HG03521 (cell line): ENCODE data around the gene GLYATL1.
"Not testable (repeated sequence)": the region's sequence is repeated elsewhere in the genome, so short reads cannot be mapped to it uniquely, and the experiment has no call there.

Source experiments
- ATAC-seq: cut with Tn5 transposase; IDR thresholded peaks from one replicate; pipeline ENCODE4 v1.9.1; 2021; ENCODE audit warnings: mild to moderate bottlenecking, moderate library complexity; ENCODE audit not compliant: unreplicated experiment

The GLYATL1 gene

DNA sequence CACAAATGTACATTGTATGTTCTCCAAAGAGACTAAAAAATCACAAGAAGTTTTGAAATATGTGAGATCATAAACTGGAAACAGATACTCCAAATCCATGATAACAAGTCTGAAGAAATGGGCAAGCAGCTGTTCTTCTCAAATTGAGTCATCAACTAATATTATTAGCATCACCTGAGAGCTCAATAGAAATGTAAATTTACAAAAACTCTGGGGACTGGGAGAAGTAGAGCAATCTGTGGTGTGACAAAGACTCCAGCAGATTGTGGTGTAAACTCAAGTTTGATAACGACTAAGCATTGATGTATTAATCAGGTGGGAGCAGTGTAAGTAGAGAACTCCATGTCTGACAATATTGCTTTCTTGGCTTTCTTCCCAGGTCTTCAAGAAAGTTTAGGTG is 53.2 kb downstream of the GLYATL1 start:
- no peak for ATAC-seq

DNA sequence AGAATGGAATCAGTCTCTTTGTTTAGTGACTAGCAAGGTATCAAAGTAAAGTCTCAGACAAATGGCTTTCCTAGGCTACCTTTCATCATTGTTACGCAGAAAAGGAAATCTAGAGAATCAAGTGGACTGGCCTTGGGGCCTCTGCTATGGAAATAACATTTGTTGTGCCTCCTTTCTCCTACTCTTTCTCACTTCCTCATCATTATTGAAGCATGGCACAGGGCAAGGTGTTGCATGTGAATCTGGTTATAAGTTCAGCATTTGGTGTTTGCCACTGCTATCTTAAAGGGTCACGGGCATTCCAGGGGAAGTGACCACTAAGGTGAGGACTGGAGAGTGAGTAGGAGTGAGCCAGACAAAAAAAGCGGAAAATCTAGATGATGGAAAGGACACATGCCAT is 54.9 kb downstream of the GLYATL1 start:
- no peak for ATAC-seq

DNA sequence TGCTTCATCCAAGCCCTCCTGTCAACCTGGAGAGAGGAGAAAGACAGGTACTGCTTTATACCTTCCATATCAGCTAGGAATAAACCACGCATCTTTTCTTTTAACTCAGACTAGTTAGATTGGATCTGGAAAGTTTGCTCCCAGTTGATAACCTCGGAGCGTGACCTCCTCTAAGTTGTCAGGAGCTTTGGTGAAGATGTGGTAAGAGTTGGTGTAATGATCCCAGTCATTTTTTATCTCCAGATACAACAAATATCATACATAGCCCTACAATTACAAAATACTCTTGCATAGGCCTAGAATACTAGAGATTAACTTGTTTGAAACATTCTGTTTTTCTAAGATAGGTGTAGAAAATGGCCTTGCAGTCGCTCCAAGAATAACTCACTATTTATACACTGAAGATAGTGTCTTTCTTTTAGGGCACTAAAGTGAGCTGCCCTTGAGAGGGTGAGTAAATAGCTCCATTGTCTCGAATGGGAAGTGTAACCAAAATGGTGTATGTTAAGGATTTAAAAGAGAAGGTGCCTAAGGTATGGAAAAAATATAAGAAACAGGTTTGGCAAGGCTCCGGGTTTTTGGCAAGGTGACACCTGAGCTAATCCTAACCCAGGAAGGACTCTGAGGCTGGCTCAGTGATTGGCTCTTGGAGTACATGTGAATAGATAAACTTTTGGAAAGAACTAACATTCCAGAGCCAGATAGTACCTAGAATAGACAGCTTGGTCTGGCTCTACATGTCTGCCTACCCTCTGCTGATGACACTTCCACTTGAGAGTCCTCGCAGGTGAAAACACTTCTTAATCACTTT is 59.4 kb downstream of the GLYATL1 start:
- ATAC-seq = no peak

DNA sequence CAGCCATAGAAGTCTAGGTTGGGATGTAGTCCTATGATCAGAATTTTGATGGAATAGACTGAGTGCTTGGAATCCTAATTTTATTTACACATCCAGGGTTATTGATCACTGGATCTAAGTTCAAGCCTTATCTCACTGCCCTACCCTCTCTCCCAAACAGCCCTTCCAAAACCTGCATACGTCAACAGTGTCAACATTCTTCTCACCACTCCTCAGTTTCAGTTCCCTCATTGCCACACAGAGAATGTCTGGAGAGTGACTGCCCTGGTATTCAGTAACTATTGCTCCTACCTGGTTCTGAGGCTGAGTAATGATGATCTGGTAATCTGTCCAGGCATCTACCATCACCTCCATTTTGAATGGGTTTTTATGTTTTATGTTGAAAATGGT is 60.0 kb downstream of the GLYATL1 start:
- no peak for ATAC-seq

DNA sequence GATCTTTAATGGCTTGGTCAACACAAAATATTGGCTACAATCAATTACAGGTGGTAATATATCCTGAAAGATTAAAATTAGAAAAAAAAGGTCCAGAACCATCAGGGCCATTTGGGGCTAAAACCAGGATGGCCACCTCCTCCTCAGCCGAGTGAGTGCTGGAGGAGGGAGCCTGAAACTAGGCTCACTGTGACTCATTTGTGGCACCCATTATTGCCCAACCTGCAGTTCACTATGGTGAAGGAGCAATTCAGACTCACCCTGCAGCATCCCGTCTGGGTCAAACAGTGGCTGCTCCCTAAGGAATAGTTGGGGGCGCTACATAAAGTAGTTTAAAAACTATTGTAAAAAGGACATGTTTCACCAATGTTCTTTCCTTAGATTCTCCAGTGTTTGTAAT is 60.7 kb downstream of the GLYATL1 start:
- no peak for ATAC-seq

DNA sequence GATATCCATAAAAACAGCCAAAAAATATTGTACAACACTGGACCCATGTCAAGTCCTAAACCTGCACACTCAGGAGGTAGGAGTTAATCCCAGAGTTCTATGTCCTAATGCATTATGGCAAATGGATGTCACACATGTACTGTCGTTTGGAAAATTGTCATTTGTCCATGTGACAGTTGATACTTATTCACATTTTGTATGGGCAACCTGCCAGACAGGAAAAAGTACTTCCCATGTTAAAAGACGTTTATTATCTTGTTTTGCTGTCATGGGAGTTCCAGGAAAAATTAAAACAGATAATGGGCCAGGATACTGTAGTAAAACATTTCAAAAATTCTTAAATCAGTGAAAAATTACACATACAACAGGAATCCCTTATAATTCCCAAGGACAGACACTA is 62.7 kb downstream of the GLYATL1 start:
- not testable (repeated sequence) for ATAC-seq
